HG03378 (cell line): ENCODE data around the gene ADIRF.
"Not testable (repeated sequence)": the region's sequence is repeated elsewhere in the genome, so short reads cannot be mapped to it uniquely, and the experiment has no call there.

Experiments
- ATAC-seq: cut with Tn5 transposase; IDR thresholded peaks from one replicate; pipeline ENCODE4 v1.9.1; 2021; ENCODE audit warnings: mild to moderate bottlenecking, moderate library complexity; ENCODE audit not compliant: unreplicated experiment

ADIRF gene

DNA sequence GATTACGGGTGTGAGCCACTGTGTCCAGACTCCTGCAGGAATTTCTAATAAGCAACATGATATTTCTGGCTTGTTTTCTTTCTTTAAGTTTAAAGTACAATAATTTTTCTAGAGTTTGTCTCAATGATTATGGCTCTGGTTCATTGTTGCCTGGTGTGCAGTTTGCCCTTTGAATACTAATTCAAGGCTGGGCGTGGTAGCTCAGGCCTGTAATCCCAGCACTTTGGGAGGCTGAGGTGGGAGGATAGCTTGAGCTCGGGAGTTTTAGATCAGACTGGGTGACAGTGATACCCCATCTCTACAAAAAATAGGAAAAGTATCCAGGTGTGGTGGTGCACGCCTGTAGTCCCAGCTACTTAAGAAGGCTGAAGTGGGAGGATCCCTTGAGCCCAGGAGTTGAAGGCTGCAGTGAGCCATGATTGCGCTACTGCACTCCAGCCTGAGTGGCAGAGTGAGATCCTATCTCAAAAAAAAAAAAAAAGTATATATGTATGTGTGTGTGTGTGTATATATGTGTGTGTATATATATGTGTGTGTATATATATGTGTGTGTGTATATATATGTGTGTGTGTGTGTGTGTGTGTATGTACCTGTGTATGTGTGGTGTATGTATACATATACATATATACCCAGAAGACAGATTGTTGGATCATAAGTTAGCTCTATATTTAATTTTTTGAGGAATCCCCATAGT is 8.2 kb downstream of the ADIRF start:
- no peak for ATAC-seq

DNA sequence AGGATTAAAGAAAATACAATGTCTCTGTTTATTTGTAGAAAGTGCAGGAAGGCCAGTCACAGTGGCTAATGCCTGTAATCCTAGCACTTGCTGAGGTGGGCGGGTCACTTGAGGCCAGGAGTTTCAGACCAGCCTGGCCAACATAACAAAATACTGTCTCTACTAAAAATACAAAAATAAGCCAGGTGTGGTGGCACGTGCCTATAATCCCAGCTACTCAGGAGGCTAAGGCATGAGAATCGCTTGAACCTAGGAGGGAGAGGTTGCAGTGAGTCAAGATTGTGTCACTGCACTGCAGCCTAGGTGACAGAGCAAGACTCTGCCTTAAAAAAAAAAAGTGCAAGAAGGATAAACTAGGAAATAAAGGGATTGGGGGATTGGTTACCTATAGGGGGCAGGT is 10.2 kb downstream of the ADIRF start:
- not testable (repeated sequence) for ATAC-seq

DNA sequence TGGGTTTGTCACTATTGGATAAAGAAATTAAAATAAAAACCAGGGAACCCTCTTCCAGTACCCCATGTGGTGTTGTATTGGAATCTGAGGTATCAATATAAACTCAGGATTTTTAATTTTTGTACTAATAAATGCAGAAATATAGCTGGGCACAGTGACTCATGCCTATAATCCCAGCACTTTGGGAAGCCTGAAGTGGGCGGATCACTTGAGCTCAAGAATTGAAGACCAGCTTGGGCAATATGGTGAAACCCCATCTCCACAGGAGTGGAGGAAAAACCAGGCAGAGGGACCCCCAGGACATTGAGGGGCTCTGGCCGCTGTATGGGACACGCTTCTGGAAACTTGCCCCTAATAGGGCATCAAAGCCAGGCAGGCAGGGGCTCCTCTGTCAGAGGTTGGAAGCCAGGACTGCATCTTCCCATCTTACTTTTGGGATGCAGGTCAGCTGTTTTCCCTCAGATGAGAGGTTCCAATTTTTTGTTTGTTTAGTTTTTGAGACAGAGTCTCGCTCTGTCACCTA is 11.1 kb downstream of the ADIRF start:
- ATAC-seq, result no peak

DNA sequence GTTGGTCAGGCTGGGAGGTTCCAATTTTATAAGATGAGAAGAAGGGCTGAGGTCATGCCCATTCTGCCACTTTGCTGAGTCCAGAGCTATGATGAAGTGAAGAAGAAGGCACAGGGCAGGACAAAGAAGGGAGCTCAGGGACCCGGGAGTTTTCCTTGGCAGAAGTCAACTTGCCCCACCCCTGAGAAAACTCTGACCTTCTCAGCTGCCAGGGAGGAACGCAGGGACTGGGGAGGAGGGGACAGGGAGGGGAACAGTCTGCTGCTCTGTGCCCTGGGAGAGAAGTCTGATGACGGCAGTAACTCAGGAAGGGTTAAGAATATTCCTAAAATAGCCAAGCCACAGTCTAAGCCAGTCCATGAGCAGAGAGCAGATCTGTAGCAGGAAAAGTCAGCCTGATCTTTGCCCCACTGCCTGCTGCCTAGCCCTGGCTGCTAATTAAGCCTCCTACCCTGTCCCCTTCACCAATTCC is 11.7 kb downstream of the ADIRF start:
- no peak for ATAC-seq

DNA sequence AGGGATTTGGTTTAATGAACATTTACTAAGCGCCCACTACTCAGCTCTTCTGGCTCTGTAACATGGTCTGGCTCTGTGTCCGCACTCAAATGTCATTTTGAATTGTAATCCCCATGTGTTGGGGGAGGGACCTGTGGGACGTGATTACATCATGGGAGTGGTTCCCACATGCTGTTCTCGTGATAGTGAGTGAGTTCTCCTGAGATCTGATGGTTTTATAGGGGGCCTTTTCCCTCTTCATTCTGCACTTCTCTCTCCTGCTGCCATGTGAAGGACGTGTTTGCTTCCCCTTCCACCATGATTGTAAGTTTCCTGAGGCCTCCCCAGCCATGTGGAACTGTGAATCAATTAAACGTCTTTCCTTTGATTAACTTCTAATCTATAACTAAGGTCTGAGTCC is 12.7 kb downstream of the ADIRF start:
- not testable (repeated sequence) for ATAC-seq

DNA sequence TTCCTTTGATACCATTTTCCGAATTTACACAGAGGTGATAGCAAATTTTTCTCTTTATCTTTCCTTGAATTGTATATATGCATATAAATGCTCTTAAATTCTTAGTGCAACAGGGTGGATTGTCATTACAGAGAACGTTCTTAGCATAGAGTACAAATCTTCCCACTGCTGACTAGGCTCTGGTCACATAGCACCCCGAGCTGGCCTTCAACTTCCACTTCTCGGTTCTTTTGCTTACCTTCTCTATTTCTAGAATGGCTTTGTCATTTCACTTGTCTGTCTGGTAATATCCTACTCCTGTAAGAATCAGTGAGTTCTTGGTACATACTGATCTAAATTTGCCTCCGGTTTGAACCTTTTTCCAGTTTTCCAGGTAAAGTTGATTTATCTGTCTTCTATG is 13.4 kb downstream of the ADIRF start:
- no peak for ATAC-seq

DNA sequence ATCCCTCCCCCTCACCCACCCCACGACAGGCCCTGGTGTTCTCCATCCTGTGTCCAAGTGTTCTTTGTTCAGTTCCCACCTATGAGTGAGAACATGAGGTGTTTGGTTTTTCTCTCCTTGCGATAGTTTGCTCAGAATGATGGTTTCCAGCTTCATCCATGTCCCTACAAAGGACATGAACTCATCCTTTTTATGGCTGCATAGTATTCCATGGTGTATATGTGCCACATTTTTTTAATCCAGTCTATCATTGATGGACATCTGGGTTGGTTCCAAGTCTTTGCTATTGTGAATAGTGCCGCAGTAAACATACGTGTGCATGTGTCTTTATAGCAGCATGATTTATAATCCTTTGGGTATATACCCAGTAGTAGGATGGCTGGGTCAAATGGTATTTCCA is 16.2 kb downstream of the ADIRF start:
- not testable (repeated sequence) for ATAC-seq

DNA sequence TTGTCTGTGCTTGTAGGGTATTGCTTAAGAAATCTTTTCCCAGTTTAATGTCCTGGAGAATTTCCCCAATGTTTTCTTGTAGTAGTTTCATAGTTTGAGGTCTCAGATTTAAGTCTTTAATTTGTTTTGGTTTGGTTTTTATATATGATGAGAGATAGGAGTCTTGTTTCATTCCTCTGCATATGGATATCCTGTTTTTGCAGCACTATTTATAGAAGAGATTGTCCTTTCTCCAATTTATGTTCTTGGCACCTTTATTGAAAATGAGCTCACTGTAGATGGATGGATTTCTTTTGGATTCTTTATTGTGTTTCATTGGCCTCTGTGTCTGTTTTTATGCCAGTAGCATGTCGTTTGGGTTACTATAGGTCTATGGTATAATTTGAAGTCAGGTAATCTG is 20.2 kb downstream of the ADIRF start:
- no peak for ATAC-seq

DNA sequence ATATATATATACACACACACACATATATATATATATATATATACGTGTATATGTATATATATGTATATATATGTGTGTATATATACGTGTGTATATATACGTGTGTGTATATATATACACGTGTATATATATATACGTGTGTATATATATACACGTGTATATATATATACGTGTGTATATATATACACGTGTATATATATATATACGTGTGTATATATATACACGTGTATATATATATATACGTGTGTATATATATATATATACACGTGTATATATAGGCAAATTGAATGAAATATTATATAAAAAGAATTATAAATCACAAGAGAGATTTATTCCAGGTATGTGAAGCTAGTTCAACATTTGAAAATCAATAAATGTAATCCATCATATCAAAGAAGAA is 23.1 kb downstream of the ADIRF start:
- ATAC-seq, result not testable (repeated sequence)

DNA sequence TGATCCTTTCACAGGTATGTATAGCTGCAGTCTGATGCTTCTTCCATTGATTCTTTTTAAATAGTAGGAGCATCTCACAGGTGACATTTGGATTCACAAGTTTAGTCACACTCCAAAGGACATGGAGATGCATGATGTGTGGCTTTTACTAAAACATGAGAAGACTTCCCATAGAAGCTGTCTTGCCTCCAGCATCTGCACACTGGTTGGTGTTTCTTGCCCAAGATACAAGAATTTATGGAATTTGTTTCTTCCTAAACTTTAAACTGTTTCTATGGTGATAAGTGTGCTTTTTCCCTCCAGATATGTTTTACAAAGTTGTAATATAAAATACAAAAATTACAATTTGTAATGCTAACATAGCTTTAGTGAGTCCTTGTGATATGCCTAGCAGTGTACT is 24.2 kb downstream of the ADIRF start:
- no peak for ATAC-seq

DNA sequence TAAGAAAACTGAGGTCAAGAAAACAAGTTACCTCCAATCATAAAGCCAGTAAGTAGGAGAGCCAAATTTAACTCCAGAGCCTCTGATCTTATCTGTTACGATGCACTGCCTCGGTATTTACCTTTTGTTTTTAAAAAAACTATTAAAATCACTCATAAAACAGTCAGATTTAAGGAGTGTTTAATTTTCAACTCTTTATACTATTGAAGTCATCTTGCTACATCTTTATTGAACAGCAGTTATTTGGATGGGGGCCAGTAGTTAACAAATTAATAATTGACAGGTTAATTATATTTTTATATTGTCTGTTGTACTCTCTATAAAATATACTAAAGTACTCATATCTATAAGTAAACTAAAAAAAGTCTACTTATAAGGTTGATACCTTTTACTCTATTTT is 24.6 kb downstream of the ADIRF start:
- no peak for ATAC-seq

DNA sequence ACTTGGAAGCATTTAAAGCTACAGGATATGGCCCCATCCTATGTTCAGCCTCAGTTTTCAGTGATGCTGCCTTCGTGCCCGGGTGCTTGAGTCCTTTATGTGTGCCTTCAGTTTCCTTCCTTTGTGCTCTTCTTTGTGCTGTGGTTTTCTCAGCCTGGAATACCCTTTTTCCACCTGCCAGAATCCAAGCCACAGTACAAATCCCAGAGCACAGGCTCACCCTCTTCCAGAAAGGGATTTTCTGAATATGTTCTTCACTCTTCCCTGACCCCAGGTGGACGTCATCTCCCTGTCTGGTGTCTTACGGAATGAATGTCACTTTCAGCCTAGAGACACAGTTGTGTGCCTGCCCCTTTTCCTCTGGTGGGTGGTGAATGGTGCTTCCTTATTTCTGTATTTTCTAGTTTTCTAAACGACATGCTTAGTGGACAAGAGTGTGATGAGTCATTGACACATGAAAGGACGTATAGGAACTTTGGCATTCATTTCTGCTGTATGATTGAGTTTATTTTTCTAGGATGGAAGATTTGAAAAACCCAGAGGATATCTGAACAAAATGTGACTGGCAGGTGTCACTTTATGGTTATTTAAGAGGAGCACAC is 31.6 kb downstream of the ADIRF start:
- ATAC-seq, result not testable (repeated sequence)

DNA sequence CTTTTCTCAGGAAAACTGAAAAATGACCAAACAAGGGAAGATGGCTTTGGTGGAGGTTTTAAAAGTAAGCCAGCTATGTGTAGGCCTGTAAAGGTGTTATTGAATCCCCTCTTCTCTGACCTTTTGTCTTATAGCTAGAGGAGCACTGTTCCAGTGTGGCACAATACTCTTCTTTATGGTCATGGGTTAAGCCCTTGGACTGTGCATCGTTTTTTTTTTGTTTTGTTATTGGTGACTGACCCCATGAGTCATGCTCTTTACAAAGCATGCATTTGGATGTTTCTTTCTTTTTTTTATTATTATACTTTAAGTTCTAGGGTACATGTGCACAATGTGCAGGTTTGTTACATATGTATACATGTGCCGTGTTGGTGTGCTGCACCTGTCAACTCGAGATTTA is 32.2 kb downstream of the ADIRF start:
- no peak for ATAC-seq

DNA sequence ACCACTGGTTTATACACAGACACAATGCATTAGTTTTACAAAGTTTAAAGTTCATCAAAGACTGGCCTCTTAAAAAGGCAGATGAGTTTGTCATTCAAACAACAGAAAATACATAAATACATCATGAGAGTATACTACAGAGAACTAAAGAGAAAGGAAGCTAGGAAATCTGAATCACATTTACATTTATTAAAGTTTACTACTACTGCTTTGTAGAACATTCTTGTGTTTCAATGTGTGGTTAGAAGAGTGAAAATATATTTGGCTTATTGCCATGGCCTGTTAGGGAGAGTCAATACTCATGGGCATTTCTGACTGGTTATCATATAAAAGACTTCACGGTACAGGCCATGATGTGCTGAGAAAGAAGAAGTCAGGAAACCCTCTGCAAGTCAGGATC is 38.8 kb downstream of the ADIRF start:
- ATAC-seq, result not testable (repeated sequence)

DNA sequence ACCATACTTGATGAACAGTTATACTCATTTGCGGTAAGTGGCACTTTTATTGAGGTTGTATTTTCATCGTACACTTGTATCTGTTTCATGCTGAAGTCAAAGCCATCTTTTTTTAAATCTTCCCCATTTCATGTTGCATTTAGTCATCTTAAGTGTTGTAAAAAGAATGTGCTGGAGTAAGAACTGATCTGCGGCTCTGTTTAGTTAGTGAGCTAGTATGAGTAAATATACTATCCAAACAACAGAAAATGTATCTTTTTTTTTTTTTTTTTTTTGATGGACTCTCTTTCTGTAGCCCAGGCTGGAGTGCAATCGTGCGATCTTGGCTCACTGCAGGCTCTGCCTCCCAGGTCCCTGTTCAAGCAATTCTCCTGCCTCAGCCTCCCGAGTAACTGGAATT is 39.4 kb downstream of the ADIRF start:
- ATAC-seq, result not testable (repeated sequence)

DNA sequence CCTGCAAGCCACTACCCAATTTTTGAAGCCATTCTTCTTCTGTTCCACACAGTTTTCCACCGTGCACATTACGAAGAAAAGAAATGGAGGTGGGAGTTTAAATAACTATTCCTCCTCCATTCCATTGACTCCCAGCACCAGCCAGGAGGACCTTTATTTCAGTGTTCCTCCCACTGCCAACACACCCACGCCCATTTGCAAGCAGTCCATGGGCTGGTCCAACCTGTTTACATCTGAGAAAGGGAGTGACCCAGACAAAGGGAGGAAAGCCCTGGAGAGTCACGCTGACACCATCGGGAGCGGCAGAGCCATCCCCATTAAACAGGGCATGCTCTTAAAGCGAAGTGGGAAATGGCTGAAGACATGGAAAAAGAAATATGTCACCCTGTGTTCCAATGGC is 40.0 kb downstream of the ADIRF start:
- not testable (repeated sequence) for ATAC-seq

DNA sequence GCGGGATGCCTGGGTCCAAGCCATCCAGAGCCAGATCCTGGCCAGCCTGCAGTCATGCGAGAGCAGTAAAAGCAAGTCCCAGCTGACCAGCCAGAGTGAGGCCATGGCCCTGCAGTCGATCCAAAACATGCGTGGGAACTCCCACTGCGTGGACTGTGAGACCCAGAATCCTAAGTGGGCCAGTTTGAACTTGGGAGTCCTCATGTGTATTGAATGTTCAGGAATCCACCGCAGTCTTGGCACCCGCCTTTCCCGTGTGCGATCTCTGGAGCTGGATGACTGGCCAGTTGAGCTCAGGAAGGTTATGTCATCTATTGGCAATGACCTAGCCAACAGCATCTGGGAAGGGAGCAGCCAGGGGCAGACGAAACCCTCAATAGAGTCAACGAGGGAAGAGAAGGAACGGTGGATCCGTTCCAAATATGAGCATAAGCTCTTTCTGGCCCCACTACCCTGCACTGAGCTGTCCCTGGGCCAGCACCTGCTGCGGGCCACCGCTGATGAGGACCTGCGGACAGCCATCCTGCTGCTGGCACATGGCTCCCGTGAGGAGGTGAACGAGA is 40.9 kb downstream of the ADIRF start:
- not testable (repeated sequence) for ATAC-seq

DNA sequence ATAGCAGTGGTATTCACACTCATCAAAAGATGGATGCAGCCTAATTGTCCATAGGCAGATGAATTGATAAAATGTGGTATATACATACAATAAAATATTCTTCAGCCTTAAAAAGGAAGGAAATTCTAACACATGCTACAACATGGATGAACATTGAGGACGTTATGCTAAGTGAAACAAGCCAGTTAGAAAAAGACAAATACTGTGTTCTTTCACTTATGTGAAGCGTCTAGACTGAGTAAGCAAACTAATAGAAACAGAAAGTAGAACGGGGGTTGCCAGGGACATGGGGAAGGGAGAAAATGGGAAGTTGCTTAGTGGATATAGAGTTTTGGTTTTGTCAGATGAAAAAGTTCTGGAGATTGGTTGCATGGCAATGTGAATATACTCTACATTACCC is 45.2 kb downstream of the ADIRF start:
- not testable (repeated sequence) for ATAC-seq

DNA sequence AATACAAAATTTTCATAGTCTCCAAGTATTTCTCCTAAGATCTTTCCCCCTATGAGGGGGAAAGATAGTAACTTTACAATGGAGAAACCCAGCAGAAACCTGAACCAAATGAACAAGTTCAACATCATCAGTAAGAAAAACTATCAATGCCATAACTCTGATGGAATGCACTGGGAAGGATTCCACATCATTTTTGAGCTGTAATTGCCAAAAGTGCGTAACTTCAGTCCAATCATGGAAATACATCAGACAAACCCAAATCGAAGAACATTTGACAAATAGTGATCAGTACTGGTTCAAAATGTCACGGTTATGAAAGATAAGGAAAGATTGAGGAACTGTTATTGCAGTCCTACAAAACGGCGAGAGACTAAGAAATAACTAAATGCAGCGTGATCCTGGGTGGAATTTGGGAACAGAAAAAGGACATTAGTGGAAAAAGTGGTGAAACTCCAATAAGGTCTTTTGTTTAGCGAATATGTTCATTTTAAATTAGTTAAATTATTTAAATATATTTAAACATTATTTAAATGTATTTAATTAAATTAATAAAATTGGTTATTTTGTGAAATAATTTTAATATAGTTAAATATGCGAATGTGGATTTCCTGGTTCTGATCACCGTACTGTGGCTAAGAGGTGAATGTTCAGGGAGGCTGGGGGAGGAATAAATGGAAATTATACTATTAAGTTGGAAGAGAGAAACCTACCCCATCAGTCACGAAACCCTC is 46.9 kb downstream of the ADIRF start:
- ATAC-seq, result not testable (repeated sequence)

DNA sequence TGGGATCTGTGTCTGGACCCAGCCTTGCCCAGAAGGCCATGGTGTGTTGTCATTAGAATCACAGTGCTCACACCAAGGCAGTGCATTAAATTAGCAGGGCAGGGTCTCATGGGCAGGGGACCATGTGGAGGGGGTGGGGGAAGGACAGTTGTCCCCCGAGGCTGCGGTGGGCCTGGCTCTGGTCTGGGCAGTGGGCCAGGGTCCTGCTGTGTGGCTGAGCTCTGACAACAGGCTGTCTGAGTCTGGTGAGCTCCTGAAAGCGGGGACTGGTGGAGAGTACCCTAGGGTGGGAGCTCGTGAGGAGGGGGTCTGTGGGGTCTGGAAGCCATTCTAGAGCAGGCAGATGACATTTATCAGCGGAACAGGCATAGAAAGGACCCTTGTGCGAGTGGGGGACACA is 49.8 kb downstream of the ADIRF start:
- not testable (repeated sequence) for ATAC-seq

DNA sequence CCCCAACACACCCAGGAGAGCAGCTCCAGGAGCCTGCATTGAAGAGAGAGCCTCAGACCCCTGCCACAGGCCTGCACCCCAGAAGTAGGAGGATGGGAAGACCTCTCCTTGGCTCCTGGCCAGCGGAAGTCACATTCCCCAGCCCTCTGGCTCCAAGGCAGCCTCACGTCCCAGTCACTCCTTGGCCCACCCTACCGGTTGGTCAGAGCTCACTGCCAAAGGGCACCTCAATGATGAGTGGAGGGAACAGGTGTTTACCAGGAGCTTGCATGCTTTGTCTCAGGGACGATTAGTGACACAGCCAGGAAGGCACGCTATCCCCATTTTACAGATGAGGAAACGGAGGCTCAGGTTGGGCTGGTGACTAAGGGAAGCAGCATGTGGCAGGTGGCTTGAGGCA is 50.8 kb downstream of the ADIRF start:
- ATAC-seq, result not testable (repeated sequence)
